GM21360 (cell line): ENCODE data around the gene GRAMD1B.
A peak's percentile ranks its signal among the peaks of the same experiment; 100 is the strongest.

Experiments
- ATAC-seq: cut with Tn5 transposase; IDR thresholded peaks from one replicate; pipeline ENCODE4 v1.9.1; 2021; ENCODE audit warnings: mild to moderate bottlenecking, moderate library complexity; ENCODE audit not compliant: unreplicated experiment

GRAMD1B gene

GRCh38 chr11:123608945-123609344 lies 178.9 kb downstream of the GRAMD1B start:
- ATAC-seq = no peak

GRCh38 chr11:123611698-123612097 lies 181.6 kb downstream of the GRAMD1B start:
- no peak for ATAC-seq

GRCh38 chr11:123616505-123617198 lies 186.6 kb downstream of the GRAMD1B start:
- ATAC-seq = no peak

- ATAC-seq = no peak
These were observed 192.5 kb downstream of the GRAMD1B start for GRCh38 chr11:123622576-123622975.

- no peak for ATAC-seq
These were observed 194.9 kb downstream of the GRAMD1B start for GRCh38 chr11:123624974-123625373.

GRCh38 chr11:123628936-123629683 lies 199.0 kb downstream of the GRAMD1B start:
- no peak for ATAC-seq

GRCh38 chr11:123630126-123630608 lies 200.1 kb downstream of the GRAMD1B start:
- ATAC-seq = no peak

GRCh38 chr11:123640029-123640428 lies 210.0 kb downstream of the GRAMD1B start:
- no peak for ATAC-seq

- peak; percentile 85 for ATAC-seq
These were observed 210.8 kb downstream of the GRAMD1B start for GRCh38 chr11:123640677-123641494.

DNA sequence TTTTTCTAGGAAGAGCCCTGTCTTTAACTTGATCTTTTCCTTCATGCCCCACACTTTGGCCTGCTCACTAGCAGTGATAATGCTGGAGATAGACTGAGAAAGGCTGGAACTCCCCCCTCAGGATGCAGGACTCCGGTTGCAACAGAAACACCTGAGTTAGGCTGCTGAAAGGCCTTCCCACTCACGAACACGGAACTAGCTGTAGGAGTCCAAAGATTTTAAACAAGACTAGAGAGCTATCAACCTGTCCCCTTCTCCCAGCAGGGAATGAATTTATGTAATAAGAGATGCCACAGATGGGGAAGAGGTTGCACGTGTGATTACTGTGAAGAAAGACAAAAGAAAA lies 211.4 kb downstream of the GRAMD1B start:
- no peak for ATAC-seq

DNA sequence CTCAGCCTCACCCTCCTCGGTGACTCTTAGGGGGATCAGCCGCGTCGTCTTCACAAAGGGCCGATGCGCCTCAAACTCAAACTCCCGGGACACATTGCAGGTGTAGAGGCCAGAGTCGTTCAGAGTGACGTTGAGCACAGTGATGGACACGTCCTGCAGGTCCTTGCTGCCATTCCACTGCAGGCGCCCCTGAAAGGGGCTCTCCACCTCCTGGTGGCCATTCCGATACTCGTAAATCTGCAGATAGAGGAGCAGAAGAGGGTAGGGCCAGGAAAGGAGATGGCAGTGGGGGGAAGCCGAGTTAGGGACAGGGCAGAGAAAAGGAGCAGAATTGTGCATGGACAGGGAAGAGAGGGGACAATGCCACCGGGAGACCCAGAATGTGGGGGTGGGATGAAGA lies 212.4 kb downstream of the GRAMD1B start:
- no peak for ATAC-seq

DNA sequence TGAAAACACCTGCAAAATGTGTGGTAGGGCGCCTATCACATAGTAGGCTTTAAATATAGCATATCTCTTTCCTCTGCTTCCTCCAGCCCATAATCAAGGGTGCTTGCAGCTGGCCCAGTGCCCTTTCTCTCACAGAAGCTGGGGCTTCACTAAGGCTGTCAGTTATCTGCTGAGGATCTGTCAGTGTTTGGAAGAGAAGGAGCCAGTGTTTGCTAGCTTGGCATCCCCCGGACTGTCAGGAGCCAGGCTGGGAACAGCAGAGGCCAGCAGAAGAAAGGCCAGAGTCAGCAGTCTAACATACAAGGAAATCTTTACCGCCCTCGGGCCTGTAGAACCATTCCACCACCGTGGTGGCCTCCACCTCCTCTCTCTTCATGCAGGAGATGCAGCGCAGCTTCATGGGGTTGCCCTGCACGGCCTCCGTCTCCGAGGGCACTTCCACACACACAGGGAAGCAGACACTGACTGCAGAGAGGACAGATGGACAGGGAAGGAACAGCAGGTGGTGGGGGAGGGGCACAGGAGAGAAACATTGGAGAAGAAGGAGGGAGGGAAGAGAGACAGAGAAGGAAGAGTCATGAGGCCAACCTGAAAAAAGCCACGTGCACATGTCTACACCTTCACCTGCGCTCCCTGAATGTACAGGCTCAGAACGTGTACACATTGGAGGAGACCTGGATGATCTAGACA lies 215.4 kb downstream of the GRAMD1B start:
- no peak for ATAC-seq

GRCh38 chr11:123650901-123651300 lies 220.8 kb downstream of the GRAMD1B start:
- ATAC-seq = no peak

DNA sequence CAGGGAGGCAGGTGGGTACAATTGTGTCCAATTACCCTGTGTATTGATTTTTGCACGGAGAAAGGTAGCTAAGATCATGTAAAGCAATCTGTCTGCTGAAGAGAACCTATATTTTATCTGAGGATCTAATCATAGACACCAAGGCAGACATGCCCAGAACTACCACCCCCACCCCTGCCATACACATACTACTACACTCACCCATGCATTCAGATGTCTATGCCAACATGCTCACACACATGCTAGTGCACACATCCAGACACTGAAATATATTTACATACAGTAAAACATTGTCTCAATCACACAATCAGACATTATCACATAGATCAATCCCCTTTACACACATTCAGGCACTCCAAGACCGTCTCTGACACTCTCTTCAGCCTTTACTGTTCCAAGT lies 222.5 kb downstream of the GRAMD1B start:
- ATAC-seq = no peak

- ATAC-seq = no peak
These were observed 223.4 kb downstream of the GRAMD1B start for GRCh38 chr11:123653483-123653826.

DNA sequence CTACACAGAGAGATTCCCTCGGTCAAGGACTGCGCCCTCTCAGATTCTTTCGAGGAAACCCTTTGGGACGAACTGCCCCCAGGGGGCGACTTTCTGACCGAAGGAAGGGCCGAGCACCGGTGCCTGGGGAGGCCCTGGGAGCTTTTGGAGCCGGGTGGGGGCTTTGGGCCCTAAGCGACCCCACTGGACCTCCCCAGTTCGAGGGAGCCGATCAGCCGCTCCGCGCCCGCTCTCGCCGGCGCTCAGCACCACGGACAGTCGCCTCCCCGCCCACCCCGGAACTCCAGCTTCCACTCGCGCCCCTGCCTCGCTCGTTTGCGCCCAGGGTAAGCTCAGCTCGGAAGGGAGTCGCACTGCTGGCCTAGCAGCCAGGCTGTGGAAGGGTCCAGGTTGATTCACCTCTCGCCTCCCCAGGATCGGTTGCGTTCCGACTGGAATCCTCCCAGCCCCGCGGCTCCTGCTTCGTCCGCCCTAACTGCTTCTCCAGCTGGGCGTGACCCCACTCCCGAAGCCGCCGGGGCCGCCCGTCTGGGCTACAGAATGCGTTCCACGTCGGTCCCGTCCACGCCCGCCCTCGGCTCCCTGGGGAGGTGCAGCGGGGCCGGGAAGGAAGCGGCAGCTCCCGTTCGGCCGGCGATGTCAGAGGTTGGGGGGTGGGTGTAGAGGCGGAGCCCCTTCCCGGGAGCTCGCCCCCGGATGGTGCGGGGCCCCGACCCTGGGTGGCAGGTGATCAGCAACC lies 223.9 kb downstream of the GRAMD1B start:
- ATAC-seq = peak; percentile 52

DNA sequence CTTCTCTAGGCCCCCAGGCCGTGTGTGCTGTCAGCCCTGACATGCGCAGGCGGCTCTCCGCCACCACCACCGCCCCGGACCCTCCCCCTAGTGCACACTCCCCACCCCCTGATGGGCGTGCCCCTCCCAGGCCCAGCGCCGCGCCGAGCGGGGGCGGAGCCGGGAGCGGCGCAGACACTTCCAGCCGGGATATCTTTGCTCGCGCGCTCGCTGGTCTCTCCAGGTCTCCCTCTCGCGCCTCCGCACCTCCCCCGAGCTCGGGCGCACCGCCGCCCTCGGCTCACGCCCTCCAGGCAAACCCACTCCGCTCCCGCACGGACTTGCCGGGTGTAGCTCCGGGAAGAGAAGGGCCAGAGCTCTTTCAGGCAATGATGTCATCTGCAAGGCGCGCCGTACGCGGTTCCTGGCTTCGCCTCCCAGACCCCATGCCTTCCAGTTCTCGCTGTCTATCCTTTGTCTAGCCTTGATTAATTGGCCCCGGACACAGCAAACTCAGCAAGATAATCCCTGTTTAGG lies 224.6 kb downstream of the GRAMD1B start, which contains the start of gene SCN3B:
Gene SCN3B, minus strand, starts transcription at position 59 of the 516 bp plus-strand sequence. CDS start 823 bp downstream, outside the sequence.
- ATAC-seq = peak; percentile 65

- ATAC-seq = no peak
These were observed 229.2 kb downstream of the GRAMD1B start for GRCh38 chr11:123659311-123659710.

DNA sequence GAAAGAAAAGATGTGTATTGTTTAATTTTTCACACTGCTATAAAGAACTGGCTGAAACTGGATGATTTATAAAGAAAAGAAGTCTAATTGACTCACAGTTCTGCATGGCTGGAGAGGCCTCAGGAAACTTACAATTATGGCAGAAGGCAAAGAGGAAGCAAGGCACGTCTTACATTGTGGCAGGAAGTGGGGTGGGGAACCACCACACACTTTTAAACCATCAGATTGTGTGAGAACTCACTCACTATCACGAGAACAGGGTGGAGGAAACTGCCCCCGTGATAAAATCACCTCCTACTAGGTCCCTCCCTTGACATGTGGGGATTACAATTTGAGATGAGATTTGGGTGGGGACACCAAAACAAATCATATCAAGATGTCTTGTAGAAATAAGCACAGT lies 229.9 kb downstream of the GRAMD1B start:
- peak; percentile 97 for ATAC-seq

DNA sequence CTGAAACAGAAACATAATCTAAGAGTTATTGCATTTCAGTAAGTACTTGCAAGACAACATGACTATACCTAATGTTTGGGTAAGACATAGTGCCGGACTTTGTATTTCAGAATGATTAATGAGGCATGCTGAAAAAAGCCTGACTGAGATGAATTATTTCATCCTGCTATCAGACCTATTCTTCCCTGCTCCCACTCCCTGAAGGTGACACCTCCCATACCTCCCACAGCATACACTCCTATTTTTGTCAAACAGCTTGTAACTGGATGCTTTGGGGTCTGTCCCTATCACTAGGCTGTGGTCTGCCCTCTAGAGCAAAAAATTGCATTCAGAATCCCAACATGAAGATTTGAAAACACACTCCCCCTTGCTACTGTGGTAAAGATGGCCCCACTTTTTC lies 235.2 kb downstream of the GRAMD1B start:
- ATAC-seq = no peak
